Vagina (tissue), 2 donors: ENCODE results near the gene INPP5A.

Experiments
- POLR2A ChIP-seq, 2 donors: fragments of 450-650 bp; IDR thresholded peaks; one replicate each; pipeline ENCODE4 v1.6.1; 2017; ENCODE audit warnings: antibody characterized with exemption in 2 of 2, mild to moderate bottlenecking in 2 of 2, moderate library complexity in 2 of 2
- POLR2AphosphoS5 ChIP-seq, 2 donors: sonication (generic); formaldehyde crosslinking; IDR thresholded peaks; one replicate each; pipeline ENCODE4 v1.9.0; 2017; ENCODE audit warnings: antibody characterized with exemption in 2 of 2, mild to moderate bottlenecking in 2 of 2, low read depth in 1 of 2; ENCODE audit not compliant: insufficient read depth in 1 of 2
- TF ChIP-seq, protein P1 (sequence below), 3 experiments: fragments of 450-650 bp in 2 of 3; fragments of 200-600 bp in 1 of 3; sonication (generic) in 1 of 3; IDR thresholded peaks; one replicate each; pipeline ENCODE4 v1.5.1; 2017 to 2019; ENCODE audit warnings: antibody characterized with exemption in 3 of 3, mild to moderate bottlenecking in 2 of 3, moderate library complexity in 2 of 3

DNA sequence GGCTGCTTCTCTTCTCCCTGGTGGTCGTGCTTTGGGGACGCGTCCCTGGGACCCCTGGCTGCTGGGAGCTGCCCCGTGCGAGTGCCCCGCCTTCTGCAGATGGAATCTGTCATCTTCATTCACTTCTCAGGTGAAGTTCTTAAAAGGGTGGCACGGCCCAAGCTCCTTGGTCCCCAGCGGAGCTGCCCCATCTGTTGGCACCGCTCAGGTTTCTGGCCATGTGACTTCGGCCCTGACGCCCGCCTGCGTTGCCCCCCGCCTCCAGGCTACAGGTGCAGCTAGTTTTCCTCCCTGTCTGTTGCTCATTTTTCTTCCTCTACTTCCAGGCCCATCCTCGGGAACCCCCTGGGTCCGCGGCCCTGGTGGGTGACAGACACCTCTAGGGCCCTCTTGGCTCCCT, 255.2 kb downstream of the INPP5A start:
- TF ChIP-seq, protein P1, sequence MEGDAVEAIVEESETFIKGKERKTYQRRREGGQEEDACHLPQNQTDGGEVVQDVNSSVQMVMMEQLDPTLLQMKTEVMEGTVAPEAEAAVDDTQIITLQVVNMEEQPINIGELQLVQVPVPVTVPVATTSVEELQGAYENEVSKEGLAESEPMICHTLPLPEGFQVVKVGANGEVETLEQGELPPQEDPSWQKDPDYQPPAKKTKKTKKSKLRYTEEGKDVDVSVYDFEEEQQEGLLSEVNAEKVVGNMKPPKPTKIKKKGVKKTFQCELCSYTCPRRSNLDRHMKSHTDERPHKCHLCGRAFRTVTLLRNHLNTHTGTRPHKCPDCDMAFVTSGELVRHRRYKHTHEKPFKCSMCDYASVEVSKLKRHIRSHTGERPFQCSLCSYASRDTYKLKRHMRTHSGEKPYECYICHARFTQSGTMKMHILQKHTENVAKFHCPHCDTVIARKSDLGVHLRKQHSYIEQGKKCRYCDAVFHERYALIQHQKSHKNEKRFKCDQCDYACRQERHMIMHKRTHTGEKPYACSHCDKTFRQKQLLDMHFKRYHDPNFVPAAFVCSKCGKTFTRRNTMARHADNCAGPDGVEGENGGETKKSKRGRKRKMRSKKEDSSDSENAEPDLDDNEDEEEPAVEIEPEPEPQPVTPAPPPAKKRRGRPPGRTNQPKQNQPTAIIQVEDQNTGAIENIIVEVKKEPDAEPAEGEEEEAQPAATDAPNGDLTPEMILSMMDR (IDR thresholded peaks at IDR 0.05): no peak
- no peak for TF ChIP-seq POLR2A (IDR thresholded peaks at IDR 0.05)
- TF ChIP-seq POLR2AphosphoS5 (IDR thresholded peaks at IDR 0.05; ENCODE audit: insufficient read depth in 1 of 2, low read depth in 1 of 2): no peak
